ENCODE data around the gene CCNYL1. TPM values are rescaled to one million over a fixed set of nuclear protein-coding genes. Genes with fewer than 3 reads are reported as not detected.
A peak's percentile ranks its signal among the peaks of the same experiment; 100 is the strongest.

The CCNYL1 gene
- total RNA-seq, 2 donors from 2014 or later = 19.8 to 22.4 TPM

DNA sequence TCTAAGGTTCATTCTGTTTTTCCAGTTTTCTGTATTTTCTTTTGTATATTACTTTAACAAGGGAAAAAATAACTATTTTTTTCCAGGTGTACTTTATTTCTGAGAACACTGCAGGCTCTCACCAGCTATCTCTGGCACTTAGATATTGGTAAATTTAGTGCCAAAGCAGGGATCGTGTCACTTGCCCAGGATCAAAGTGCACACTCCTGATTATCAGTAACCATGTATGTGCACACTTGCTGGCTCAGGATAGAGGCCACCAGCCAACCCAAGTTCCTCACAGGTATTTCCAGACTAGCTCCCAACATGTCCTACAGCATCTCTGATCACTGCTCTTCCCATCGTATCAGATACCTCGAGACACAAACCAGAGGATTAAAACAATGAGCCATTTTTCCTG, 64.0 kb downstream of the CCNYL1 start:
- Histone ChIP-seq H3K9ac (ENCODE audit: extremely low read depth, low read length, poor library complexity, severe bottlenecking) (no peak overlapping the region), H3K4me3 (ENCODE audit: low read length) (no peak overlapping the region), H3K4me1 (ENCODE audit: control insufficient read depth, insufficient read depth, low read length) (peaks cover 8% of the 10 kb centered on the region), H3K36me3 (ENCODE audit: control insufficient read depth, insufficient read depth, low read length) (no peaks in the 10 kb centered on the region), H3K27me3 (ENCODE audit: control insufficient read depth, insufficient read depth, low read length, poor library complexity, severe bottlenecking) (no peaks in the 10 kb centered on the region), H3K9me3 (ENCODE audit: control insufficient read depth, low read length) (no peaks in the 10 kb centered on the region), H3K27ac (ENCODE audit: low read depth, low read length) (no peak overlapping the region)
- WGBS, 2 experiments (ENCODE audit: insufficient coverage in 1 of 2, insufficient read length in 1 of 2) = 91 to 96% methylated on average over 1 to 3 of the region's 3 CpGs
- H3K36me3 Mint-ChIP-seq (ENCODE audit: low read depth) = no peaks in the 10 kb centered on the region
- no peaks in the 10 kb centered on the region for H3K27me3 Mint-ChIP-seq (ENCODE audit: insufficient read depth)
- no peaks in the 10 kb centered on the region for H3K9me3 Mint-ChIP-seq
- H3K4me3 Mint-ChIP-seq = no peak overlapping the region
- TF ChIP-seq, protein P1, sequence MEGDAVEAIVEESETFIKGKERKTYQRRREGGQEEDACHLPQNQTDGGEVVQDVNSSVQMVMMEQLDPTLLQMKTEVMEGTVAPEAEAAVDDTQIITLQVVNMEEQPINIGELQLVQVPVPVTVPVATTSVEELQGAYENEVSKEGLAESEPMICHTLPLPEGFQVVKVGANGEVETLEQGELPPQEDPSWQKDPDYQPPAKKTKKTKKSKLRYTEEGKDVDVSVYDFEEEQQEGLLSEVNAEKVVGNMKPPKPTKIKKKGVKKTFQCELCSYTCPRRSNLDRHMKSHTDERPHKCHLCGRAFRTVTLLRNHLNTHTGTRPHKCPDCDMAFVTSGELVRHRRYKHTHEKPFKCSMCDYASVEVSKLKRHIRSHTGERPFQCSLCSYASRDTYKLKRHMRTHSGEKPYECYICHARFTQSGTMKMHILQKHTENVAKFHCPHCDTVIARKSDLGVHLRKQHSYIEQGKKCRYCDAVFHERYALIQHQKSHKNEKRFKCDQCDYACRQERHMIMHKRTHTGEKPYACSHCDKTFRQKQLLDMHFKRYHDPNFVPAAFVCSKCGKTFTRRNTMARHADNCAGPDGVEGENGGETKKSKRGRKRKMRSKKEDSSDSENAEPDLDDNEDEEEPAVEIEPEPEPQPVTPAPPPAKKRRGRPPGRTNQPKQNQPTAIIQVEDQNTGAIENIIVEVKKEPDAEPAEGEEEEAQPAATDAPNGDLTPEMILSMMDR (conservative IDR thresholded peaks at IDR 0.05) = no peak
- H3K27ac Mint-ChIP-seq = peak overlapping the region; percentile 74
- peaks cover 40% of the 10 kb centered on the region for H3K4me1 Mint-ChIP-seq
- peak; percentile 20 for DNase-seq

DNA sequence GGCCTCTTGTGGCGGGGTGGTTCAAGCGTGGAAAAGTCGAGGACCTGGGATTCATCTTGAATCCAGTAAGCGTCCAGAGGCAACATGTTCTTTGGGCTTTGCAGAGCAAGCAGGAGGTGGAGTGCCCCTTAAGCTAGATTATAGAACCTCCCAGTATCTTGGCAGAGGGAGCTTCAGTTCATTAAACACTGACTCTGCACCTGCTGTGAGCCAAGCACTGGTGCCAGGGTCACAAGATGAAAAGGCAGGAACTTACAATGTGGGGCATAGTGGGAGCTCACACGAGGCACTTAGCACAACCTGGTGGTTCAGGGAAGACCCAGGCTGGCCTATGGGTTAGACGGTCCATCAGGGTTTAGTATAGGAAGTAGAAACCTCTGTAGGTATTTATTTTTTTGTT, 65.7 kb downstream of the CCNYL1 start:
- Histone ChIP-seq H3K27ac (ENCODE audit: low read depth, low read length) (no peak overlapping the region), H3K4me1 (ENCODE audit: control insufficient read depth, insufficient read depth, low read length) (peaks cover 4% of the 10 kb centered on the region), H3K4me3 (ENCODE audit: low read length) (no peak overlapping the region), H3K27me3 (ENCODE audit: control insufficient read depth, insufficient read depth, low read length, poor library complexity, severe bottlenecking) (no peaks in the 10 kb centered on the region), H3K9ac (ENCODE audit: extremely low read depth, low read length, poor library complexity, severe bottlenecking) (no peak overlapping the region), H3K9me3 (ENCODE audit: control insufficient read depth, low read length) (no peaks in the 10 kb centered on the region), H3K36me3 (ENCODE audit: control insufficient read depth, insufficient read depth, low read length) (no peaks in the 10 kb centered on the region)
- 91 to 93% methylated on average over 3 to 6 of the region's 6 CpGs for WGBS, 2 experiments (ENCODE audit: insufficient coverage in 1 of 2, insufficient read length in 1 of 2)
- H3K9me3 Mint-ChIP-seq = no peaks in the 10 kb centered on the region
- no peak overlapping the region for H3K4me3 Mint-ChIP-seq
- H3K36me3 Mint-ChIP-seq (ENCODE audit: low read depth) = no peaks in the 10 kb centered on the region
- no peaks in the 10 kb centered on the region for H3K27me3 Mint-ChIP-seq (ENCODE audit: insufficient read depth)
- TF ChIP-seq, protein P1 (conservative IDR thresholded peaks at IDR 0.05) = no peak
- H3K27ac Mint-ChIP-seq = peak overlapping the region; percentile 15
- peak; percentile 37 for DNase-seq
- peaks cover 37% of the 10 kb centered on the region for H3K4me1 Mint-ChIP-seq

GRCh38 chr2:207778298-207778882, 67.0 kb downstream of the CCNYL1 start:
- Mint-ChIP-seq H3K27me3 (ENCODE audit: insufficient read depth) (no peaks in the 10 kb centered on the region), H3K4me3 (no peak overlapping the region), H3K27ac (no peak overlapping the region), H3K9me3 (no peaks in the 10 kb centered on the region), H3K4me1 (peaks cover 35% of the 10 kb centered on the region), H3K36me3 (ENCODE audit: low read depth) (no peaks in the 10 kb centered on the region)
- Histone ChIP-seq H3K36me3 (ENCODE audit: control insufficient read depth, insufficient read depth, low read length) (no peaks in the 10 kb centered on the region), H3K27ac (ENCODE audit: low read depth, low read length) (no peak overlapping the region), H3K27me3 (ENCODE audit: control insufficient read depth, insufficient read depth, low read length, poor library complexity, severe bottlenecking) (no peaks in the 10 kb centered on the region), H3K9ac (ENCODE audit: extremely low read depth, low read length, poor library complexity, severe bottlenecking) (no peak overlapping the region), H3K9me3 (ENCODE audit: control insufficient read depth, low read length) (no peaks in the 10 kb centered on the region), H3K4me3 (ENCODE audit: low read length) (no peak overlapping the region), H3K4me1 (ENCODE audit: control insufficient read depth, insufficient read depth, low read length) (peaks cover 13% of the 10 kb centered on the region)
- WGBS, 2 experiments (ENCODE audit: insufficient coverage in 1 of 2, insufficient read length in 1 of 2) = 17 to 56% methylated on average over 1 to 3 of the region's 4 CpGs
- peak; percentile 9 for DNase-seq
- TF ChIP-seq, protein P1 (conservative IDR thresholded peaks at IDR 0.05) = no peak
